H9 (cell line): Measurements from ENCODE around the gene CD2. TPM values are rescaled to one million over a fixed set of nuclear protein-coding genes. Genes with fewer than 3 reads are reported as not detected.

Experiments
- DNase-seq: peaks from one replicate; pipeline ENCODE4 v3.0.0-alpha.2; 2017
- H2AFZ ChIP-seq: one replicate; pipeline ENCODE4 v1.6.1; 2013; ENCODE audit warnings: mild to moderate bottlenecking, low read length, control low read depth, moderate library complexity
- H2AK5ac ChIP-seq: 2 replicates; pipeline ENCODE4 v1.6.1; 2013; ENCODE audit warnings: low read length, control low read depth, mixed read lengths; ENCODE audit not compliant: insufficient read length
- H2BK120ac ChIP-seq: one replicate; pipeline ENCODE4 v1.6.1; 2013; ENCODE audit warnings: low read depth, mild to moderate bottlenecking, low read length, control low read depth, inconsistent platforms; ENCODE audit not compliant: poor library complexity, severe bottlenecking
- H2BK12ac ChIP-seq: 2 replicates; pipeline ENCODE4 v1.6.1; 2013; ENCODE audit warnings: low read length, control low read depth, mixed read lengths, low read depth; ENCODE audit not compliant: insufficient read length
- H2BK15ac ChIP-seq: 2 replicates; pipeline ENCODE4 v1.6.1; 2013; ENCODE audit warnings: low read depth, low read length, control low read depth
- H2BK20ac ChIP-seq: one replicate; pipeline ENCODE4 v1.6.1; 2013; ENCODE audit warnings: low read depth, mild to moderate bottlenecking, low read length, control low read depth, inconsistent platforms; ENCODE audit not compliant: poor library complexity, severe bottlenecking
- H2BK5ac ChIP-seq: 2 replicates; pipeline ENCODE4 v1.6.1; 2013; ENCODE audit warnings: low read length, control low read depth, mixed read lengths; ENCODE audit not compliant: insufficient read length
- H3K14ac ChIP-seq: 2 replicates; pipeline ENCODE4 v1.6.1; 2013; ENCODE audit warnings: low read length, control low read depth; ENCODE audit not compliant: insufficient read depth
- H3K18ac ChIP-seq: 2 replicates; pipeline ENCODE4 v1.6.1; 2013; ENCODE audit warnings: low read depth, mild to moderate bottlenecking, mixed read lengths, low read length, control low read depth; ENCODE audit not compliant: insufficient read length
- H3K23ac ChIP-seq: 2 replicates; pipeline ENCODE4 v1.6.1; 2013; ENCODE audit warnings: low read length, control low read depth, mixed read lengths, low read depth; ENCODE audit not compliant: insufficient read length
- H3K23me2 ChIP-seq: 2 replicates; pipeline ENCODE4 v1.6.1; 2013; ENCODE audit warnings: low read depth, mild to moderate bottlenecking, mixed read lengths, low read length, control low read depth; ENCODE audit not compliant: insufficient read length, poor library complexity, severe bottlenecking
- H3K27ac ChIP-seq: 2 replicates; pipeline ENCODE4 v1.5.1; 2013; ENCODE audit warnings: low read length, control low read depth, mixed read lengths, low read depth; ENCODE audit not compliant: insufficient read length
- H3K27me3 ChIP-seq: 2 replicates; pipeline ENCODE4 v1.6.1; 2013; ENCODE audit warnings: low read length, control low read depth, inconsistent platforms; ENCODE audit not compliant: insufficient read depth
- H3K4ac ChIP-seq: 2 replicates; pipeline ENCODE4 v1.6.1; 2013; ENCODE audit warnings: low read depth, mild to moderate bottlenecking, control low read depth, inconsistent platforms, low read length, moderate library complexity
- H3K4me1 ChIP-seq: 2 replicates; pipeline ENCODE4 v1.6.1; 2013; ENCODE audit warnings: low read length, control low read depth, inconsistent platforms; ENCODE audit not compliant: insufficient read depth
- H3K4me2 ChIP-seq: 2 replicates; pipeline ENCODE4 v1.6.1; 2013; ENCODE audit warnings: low read length, control low read depth, mixed read lengths; ENCODE audit not compliant: insufficient read length, insufficient read depth
- H3K56ac ChIP-seq: 2 replicates; pipeline ENCODE4 v1.6.1; 2013; ENCODE audit warnings: low read depth, mild to moderate bottlenecking, mixed read lengths, low read length, control low read depth; ENCODE audit not compliant: insufficient read length
- H3K79me1 ChIP-seq: 2 replicates; pipeline ENCODE4 v1.6.1; 2013; ENCODE audit warnings: low read depth, mild to moderate bottlenecking, moderate library complexity, low read length, control low read depth, inconsistent platforms; ENCODE audit not compliant: insufficient read depth, poor library complexity, severe bottlenecking
- H3K79me2 ChIP-seq: 2 replicates; pipeline ENCODE4 v1.6.1; 2013; ENCODE audit warnings: low read length, control low read depth, inconsistent platforms; ENCODE audit not compliant: insufficient read depth
- H3K9ac ChIP-seq: 2 replicates; pipeline ENCODE4 v1.6.1; 2013; ENCODE audit warnings: low read length, control low read depth, mixed read lengths; ENCODE audit not compliant: insufficient read length; ENCODE audit errors: extremely low read depth
- H3K9me3 ChIP-seq: one replicate; pipeline ENCODE4 v1.6.1; 2013; ENCODE audit warnings: low read depth, low read length, inconsistent platforms; ENCODE audit not compliant: control insufficient read depth
- H3T11ph ChIP-seq: one replicate; pipeline ENCODE4 v1.6.1; 2013; ENCODE audit warnings: mild to moderate bottlenecking, low read length, control low read depth, inconsistent platforms
- H4K20me1 ChIP-seq: one replicate; pipeline ENCODE4 v1.6.1; 2013; ENCODE audit not compliant: control insufficient read depth, insufficient read length, insufficient read depth
- H4K5ac ChIP-seq: 2 replicates; pipeline ENCODE4 v1.6.1; 2013; ENCODE audit warnings: low read depth, mild to moderate bottlenecking, mixed read lengths, low read length, control low read depth; ENCODE audit not compliant: insufficient read length
- H4K8ac ChIP-seq: replicated peaks from 2 replicates; pipeline ENCODE4 v1.6.1; 2013; ENCODE audit warnings: low read length, control low read depth, mixed read lengths, low read depth; ENCODE audit not compliant: insufficient read length
- H4K91ac ChIP-seq: 2 replicates; pipeline ENCODE4 v1.6.1; 2013; ENCODE audit warnings: low read depth, mild to moderate bottlenecking, moderate library complexity, mixed read lengths, low read length, control low read depth; ENCODE audit not compliant: insufficient read length
- H3K27ac Mint-ChIP-seq, 3 experiments: 2 replicates in 2 of 3; 3 replicates in 1 of 3; pipeline ENCODE4 v1.8.0; 2020 to 2021; ENCODE audit warnings: mixed read lengths in 3 of 3, mild to moderate bottlenecking in 1 of 3, moderate library complexity in 1 of 3
- H3K27me3 Mint-ChIP-seq: 2 replicates; pipeline ENCODE4 v1.8.0; 2021; ENCODE audit warnings: low read depth, mild to moderate bottlenecking, moderate library complexity, mixed read lengths
- H3K36me3 Mint-ChIP-seq, 3 experiments: 2 replicates in 2 of 3; 3 replicates in 1 of 3; pipeline ENCODE4 v1.8.0; 2020 to 2021; ENCODE audit warnings: low read depth in 3 of 3, mixed read lengths in 3 of 3; ENCODE audit not compliant: insufficient read depth in 1 of 3
- H3K4me1 Mint-ChIP-seq, 2 experiments: 2 replicates each; pipeline ENCODE4 v1.8.0; 2020; ENCODE audit warnings: mixed read lengths in 2 of 2
- H3K4me3 Mint-ChIP-seq, 2 experiments: 2 replicates in 1 of 2; 3 replicates in 1 of 2; pipeline ENCODE4 v1.8.0; 2020 to 2021; ENCODE audit warnings: mild to moderate bottlenecking in 2 of 2, mixed read lengths in 2 of 2, moderate library complexity in 1 of 2
- H3K9me3 Mint-ChIP-seq, 2 experiments: 2 replicates in 1 of 2; 3 replicates in 1 of 2; pipeline ENCODE4 v1.8.0; 2020; ENCODE audit warnings: mild to moderate bottlenecking in 2 of 2, mixed read lengths in 2 of 2, moderate library complexity in 1 of 2
- WGBS: extraction: QIAGEN DNeasy Blood & Tissue Kit; methylation state at CpG from one replicate; pipeline ENCODE4 v1.1.7; 2013; ENCODE audit warnings: missing lambda C conversion rate, low lambda C conversion rate, mixed read lengths; ENCODE audit not compliant: insufficient read length; ENCODE audit errors: extremely low coverage; 5-methylcytosine and 5-hydroxymethylcytosine counted together
- total RNA-seq: library from RNA; stranded (reverse); gene quantifications from 2 replicates; pipeline ENCODE4 v1.2.1, GENCODE V29; 2021
- TF ChIP-seq, protein P1 (sequence below): fragments of 200-600 bp; sonication (generic); conservative IDR thresholded peaks from 3 replicates; pipeline ENCODE4 v1.8.0; 2021; ENCODE audit warnings: antibody characterized with exemption, mild to moderate bottlenecking

CD2 gene
- total RNA-seq, 1 experiment from 2014 or later, result not detected

GRCh38 chr1:116712510-116712909, 41.7 kb upstream of the CD2 start:
- Histone ChIP-seq H2BK12ac (no peak overlapping the region), H4K91ac (no peak overlapping the region), H2BK20ac (no peak overlapping the region), H3K4ac (no peak overlapping the region), H2AK5ac (no peak overlapping the region), H3K18ac (no peak overlapping the region), H3K9ac (no peak overlapping the region), H3K4me1 (no peaks in the 10 kb centered on the region; the same call in 1 of the 2 replicates), H3K14ac (peak overlapping the region; percentile 13; the same call in 1 of the 2 replicates), H3K56ac (no peak overlapping the region), H2BK15ac (no peak overlapping the region), H3T11ph (no peak overlapping the region), H4K20me1 (no peaks in the 10 kb centered on the region), H3K23me2 (no peaks in the 10 kb centered on the region), H3K27ac (peak overlapping the region; percentile 68), H3K4me2 (peak overlapping the region; percentile 16), H2BK5ac (no peak overlapping the region), H2BK120ac (no peak overlapping the region), H2AFZ (peak overlapping the region; percentile 24), H4K5ac (no peak overlapping the region), H4K8ac (no peak overlapping the region), H3K79me1 (no peaks in the 10 kb centered on the region), H3K23ac (no peak overlapping the region), H3K27me3 (no peaks in the 10 kb centered on the region), H3K9me3 (no peaks in the 10 kb centered on the region), H3K79me2 (no peaks in the 10 kb centered on the region)
- Mint-ChIP-seq H3K9me3 (peaks cover 2 to 16% of the 10 kb centered on the region in 2 experiments; a peak in 4 of 5 replicates), H3K27me3 (peaks cover 3% of the 10 kb centered on the region; the same call in 1 of the 2 replicates), H3K27ac (peak overlapping the region; percentile 81 to 95 (median 95)), H3K4me1 (peaks cover 28 to 31% of the 10 kb centered on the region in 2 experiments), H3K36me3 (peaks cover 0 to 4% (median 4%) of the 10 kb centered on the region in 3 experiments; a peak in 2 of 7 replicates), H3K4me3 (peak overlapping the region; percentile 16 to 27; a peak in 4 of 5 replicates)
- peak; percentile 56 for DNase-seq
- WGBS, result no CpG with 5 or more reads among the region's 6 CpGs
- TF ChIP-seq, protein P1, sequence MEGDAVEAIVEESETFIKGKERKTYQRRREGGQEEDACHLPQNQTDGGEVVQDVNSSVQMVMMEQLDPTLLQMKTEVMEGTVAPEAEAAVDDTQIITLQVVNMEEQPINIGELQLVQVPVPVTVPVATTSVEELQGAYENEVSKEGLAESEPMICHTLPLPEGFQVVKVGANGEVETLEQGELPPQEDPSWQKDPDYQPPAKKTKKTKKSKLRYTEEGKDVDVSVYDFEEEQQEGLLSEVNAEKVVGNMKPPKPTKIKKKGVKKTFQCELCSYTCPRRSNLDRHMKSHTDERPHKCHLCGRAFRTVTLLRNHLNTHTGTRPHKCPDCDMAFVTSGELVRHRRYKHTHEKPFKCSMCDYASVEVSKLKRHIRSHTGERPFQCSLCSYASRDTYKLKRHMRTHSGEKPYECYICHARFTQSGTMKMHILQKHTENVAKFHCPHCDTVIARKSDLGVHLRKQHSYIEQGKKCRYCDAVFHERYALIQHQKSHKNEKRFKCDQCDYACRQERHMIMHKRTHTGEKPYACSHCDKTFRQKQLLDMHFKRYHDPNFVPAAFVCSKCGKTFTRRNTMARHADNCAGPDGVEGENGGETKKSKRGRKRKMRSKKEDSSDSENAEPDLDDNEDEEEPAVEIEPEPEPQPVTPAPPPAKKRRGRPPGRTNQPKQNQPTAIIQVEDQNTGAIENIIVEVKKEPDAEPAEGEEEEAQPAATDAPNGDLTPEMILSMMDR, result no peak
